SK-N-SH treated with all-trans-retinoic acid at 6 μM for 48 hours (cell line): ENCODE results near the gene C2CD4C.

Experiments used
- CSDC2 ChIP-seq: fragments of 250-450 bp; sonication (Bioruptor Pico); IDR thresholded peaks from 2 replicates; pipeline ENCODE4 v1.5.0; 2020; ENCODE audit warnings: mild to moderate bottlenecking, moderate library complexity
- GLIS3 ChIP-seq: fragments of 250-450 bp; sonication (Bioruptor Pico); IDR thresholded peaks from 2 replicates; pipeline ENCODE4 v1.5.0; 2020; ENCODE audit warnings: mild to moderate bottlenecking, moderate library complexity
- RARB ChIP-seq: fragments of 250-450 bp; sonication (Bioruptor Pico); IDR thresholded peaks from 2 replicates; pipeline ENCODE4 v1.8.0; 2021; ENCODE audit warnings: mild to moderate bottlenecking, moderate library complexity
- SNAI2 ChIP-seq: fragments of 250-450 bp; sonication (Bioruptor Pico); IDR thresholded peaks from 2 replicates; pipeline ENCODE4 v1.5.0; 2020; ENCODE audit warnings: mild to moderate bottlenecking, moderate library complexity
- TOX ChIP-seq: fragments of 250-450 bp; sonication (Bioruptor Pico); IDR thresholded peaks from 2 replicates; pipeline ENCODE4 v1.8.0; 2021; ENCODE audit warnings: mild to moderate bottlenecking, moderate library complexity, borderline replicate concordance
- ZFP3 ChIP-seq: fragments of 250-450 bp; sonication (Bioruptor Pico); IDR thresholded peaks from 2 replicates; pipeline ENCODE4 v1.5.0; 2020; ENCODE audit warnings: mild to moderate bottlenecking, moderate library complexity
- ZNF565 ChIP-seq: fragments of 450-650 bp; formaldehyde crosslinking; conservative IDR thresholded peaks from 2 replicates; pipeline ENCODE4 v1.5.0; 2020; ENCODE audit warnings: low read depth, mild to moderate bottlenecking, moderate library complexity
- TF ChIP-seq, protein P1 (sequence below): fragments of 250-450 bp; sonication (Bioruptor Pico); IDR thresholded peaks from 2 replicates; pipeline ENCODE4 v1.8.0; 2020; ENCODE audit warnings: mild to moderate bottlenecking, moderate library complexity, borderline replicate concordance

DNA sequence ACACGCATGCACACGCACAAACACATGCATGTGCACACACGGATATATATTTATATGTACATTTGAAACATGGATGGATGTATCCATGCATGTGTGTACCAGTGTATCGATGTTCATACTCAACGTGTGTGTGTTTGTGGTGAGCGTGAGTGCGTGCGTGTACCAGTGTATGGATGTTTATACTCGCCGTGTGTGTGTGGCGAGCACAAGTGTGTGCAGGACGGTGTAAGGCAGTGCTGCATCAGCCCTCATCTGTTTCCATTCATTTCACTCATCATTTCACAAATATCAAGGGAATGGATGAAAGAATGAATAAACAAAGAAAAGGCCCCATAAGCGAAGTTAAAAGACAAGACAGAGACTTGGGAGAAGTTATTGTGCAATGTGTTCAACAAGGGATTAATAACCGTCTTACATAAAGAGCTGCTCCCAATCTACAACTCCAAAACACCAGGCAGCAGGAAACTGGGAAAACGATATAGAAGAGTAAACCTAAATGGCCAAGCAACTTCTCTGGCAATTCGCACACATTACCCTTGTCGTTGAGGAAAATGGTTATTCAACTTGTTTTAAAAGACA, 42.7 kb downstream of the C2CD4C start:
- TF ChIP-seq, protein P1, sequence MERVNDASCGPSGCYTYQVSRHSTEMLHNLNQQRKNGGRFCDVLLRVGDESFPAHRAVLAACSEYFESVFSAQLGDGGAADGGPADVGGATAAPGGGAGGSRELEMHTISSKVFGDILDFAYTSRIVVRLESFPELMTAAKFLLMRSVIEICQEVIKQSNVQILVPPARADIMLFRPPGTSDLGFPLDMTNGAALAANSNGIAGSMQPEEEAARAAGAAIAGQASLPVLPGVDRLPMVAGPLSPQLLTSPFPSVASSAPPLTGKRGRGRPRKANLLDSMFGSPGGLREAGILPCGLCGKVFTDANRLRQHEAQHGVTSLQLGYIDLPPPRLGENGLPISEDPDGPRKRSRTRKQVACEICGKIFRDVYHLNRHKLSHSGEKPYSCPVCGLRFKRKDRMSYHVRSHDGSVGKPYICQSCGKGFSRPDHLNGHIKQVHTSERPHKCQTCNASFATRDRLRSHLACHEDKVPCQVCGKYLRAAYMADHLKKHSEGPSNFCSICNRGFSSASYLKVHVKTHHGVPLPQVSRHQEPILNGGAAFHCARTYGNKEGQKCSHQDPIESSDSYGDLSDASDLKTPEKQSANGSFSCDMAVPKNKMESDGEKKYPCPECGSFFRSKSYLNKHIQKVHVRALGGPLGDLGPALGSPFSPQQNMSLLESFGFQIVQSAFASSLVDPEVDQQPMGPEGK (CRISPR knock-in tag): no peak
- TF ChIP-seq ZNF565: no peak
- no peak for TF ChIP-seq CSDC2 (CRISPR knock-in tag)
- TF ChIP-seq ZFP3: no peak
- no peak for TF ChIP-seq GLIS3 (CRISPR knock-in tag)
- no peak for TF ChIP-seq TOX (CRISPR knock-in tag)
- TF ChIP-seq SNAI2 (CRISPR knock-in tag): no peak
- no peak for TF ChIP-seq RARB (CRISPR knock-in tag)
